IMR-90 (cell line): ENCODE results near the gene RECK.

ENCODE experiments used
- BHLHE40 ChIP-seq: fragments of 150-350 bp; IDR thresholded peaks from 2 replicates; pipeline ENCODE4 v1.6.1; 2016; ENCODE audit warnings: mild to moderate bottlenecking, low read depth, low read length
- CEBPB ChIP-seq: IDR thresholded peaks from 2 replicates; pipeline ENCODE4 v1.6.1; 2012; ENCODE audit warnings: low read depth, low read length, improper control_type of control experiment
- MAZ ChIP-seq: IDR thresholded peaks from 2 replicates; pipeline ENCODE4 v1.6.1; 2012; ENCODE audit warnings: low read depth, mild to moderate bottlenecking, low read length, improper control_type of control experiment, moderate library complexity, borderline replicate concordance
- NFE2L2 ChIP-seq: fragments of 150-350 bp; IDR thresholded peaks from 2 replicates; pipeline ENCODE4 v1.6.1; 2016; ENCODE audit warnings: low read depth, mild to moderate bottlenecking, low read length
- POLR2A ChIP-seq: IDR thresholded peaks from 2 replicates; pipeline ENCODE4 v1.6.1; 2012; ENCODE audit warnings: mild to moderate bottlenecking, low read depth, low read length
- RAD21 ChIP-seq: IDR thresholded peaks from 2 replicates; pipeline ENCODE4 v1.6.1; 2012; ENCODE audit warnings: low read length, improper control_type of control experiment
- RCOR1 ChIP-seq: IDR thresholded peaks from 2 replicates; pipeline ENCODE4 v1.6.1; 2012; ENCODE audit warnings: mild to moderate bottlenecking, low read length, improper control_type of control experiment; ENCODE audit not compliant: insufficient replicate concordance
- RFX5 ChIP-seq: IDR thresholded peaks from 2 replicates; pipeline ENCODE4 v1.8.0; 2012; ENCODE audit warnings: low read depth, mild to moderate bottlenecking, low read length, moderate library complexity
- SMC3 ChIP-seq: fragments of 150-350 bp; IDR thresholded peaks from 2 replicates; pipeline ENCODE4 v1.6.1; 2016; ENCODE audit warnings: low read depth, mild to moderate bottlenecking, antibody characterized with exemption, low read length, moderate library complexity
- TF ChIP-seq, protein P1 (sequence below): conservative IDR thresholded peaks from 2 replicates; pipeline ENCODE4 v1.5.1; 2012; ENCODE audit warnings: mild to moderate bottlenecking, low read depth, low read length, improper control_type of control experiment
- TF ChIP-seq, protein P2 (sequence below): fragments of 150-350 bp; IDR thresholded peaks from 2 replicates; pipeline ENCODE4 v1.6.1; 2017; ENCODE audit warnings: mild to moderate bottlenecking, antibody characterized with exemption, low read length, low read depth
- TF ChIP-seq, protein P3 (sequence below): fragments of 150-350 bp; IDR thresholded peaks from 2 replicates; pipeline ENCODE4 v1.6.1; 2016; ENCODE audit warnings: low read depth, mild to moderate bottlenecking, low read length, moderate library complexity, borderline replicate concordance

DNA sequence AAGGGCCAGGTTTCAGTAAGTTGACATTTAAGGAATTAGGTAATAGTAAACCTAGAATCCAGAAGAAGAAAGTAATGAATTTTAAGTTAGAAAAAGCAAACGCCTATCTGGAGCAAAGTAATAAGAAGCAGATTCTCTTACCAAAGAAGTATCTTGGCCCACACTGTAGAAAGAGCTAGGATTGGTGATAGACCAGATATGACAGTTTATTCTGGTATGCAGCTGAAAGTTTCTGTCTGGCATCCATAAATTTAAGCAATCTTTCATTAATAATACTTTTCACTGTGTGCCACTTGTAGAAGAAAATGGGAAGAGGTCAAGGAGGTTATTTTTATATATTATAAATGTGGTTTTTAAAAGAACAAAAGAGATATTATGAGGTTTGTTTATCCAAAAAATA is 3.0 kb downstream of the RECK start:
- TF ChIP-seq POLR2A (no peak), RAD21 (no peak), MAZ (no peak), NFE2L2 (no peak), CEBPB (peak; percentile 35; the same call in 1 of the 2 replicates), BHLHE40 (no peak), SMC3 (no peak), RCOR1 (no peak), RFX5 (no peak)
- TF ChIP-seq, protein P1, sequence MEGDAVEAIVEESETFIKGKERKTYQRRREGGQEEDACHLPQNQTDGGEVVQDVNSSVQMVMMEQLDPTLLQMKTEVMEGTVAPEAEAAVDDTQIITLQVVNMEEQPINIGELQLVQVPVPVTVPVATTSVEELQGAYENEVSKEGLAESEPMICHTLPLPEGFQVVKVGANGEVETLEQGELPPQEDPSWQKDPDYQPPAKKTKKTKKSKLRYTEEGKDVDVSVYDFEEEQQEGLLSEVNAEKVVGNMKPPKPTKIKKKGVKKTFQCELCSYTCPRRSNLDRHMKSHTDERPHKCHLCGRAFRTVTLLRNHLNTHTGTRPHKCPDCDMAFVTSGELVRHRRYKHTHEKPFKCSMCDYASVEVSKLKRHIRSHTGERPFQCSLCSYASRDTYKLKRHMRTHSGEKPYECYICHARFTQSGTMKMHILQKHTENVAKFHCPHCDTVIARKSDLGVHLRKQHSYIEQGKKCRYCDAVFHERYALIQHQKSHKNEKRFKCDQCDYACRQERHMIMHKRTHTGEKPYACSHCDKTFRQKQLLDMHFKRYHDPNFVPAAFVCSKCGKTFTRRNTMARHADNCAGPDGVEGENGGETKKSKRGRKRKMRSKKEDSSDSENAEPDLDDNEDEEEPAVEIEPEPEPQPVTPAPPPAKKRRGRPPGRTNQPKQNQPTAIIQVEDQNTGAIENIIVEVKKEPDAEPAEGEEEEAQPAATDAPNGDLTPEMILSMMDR, result no peak
- TF ChIP-seq, protein P2, sequence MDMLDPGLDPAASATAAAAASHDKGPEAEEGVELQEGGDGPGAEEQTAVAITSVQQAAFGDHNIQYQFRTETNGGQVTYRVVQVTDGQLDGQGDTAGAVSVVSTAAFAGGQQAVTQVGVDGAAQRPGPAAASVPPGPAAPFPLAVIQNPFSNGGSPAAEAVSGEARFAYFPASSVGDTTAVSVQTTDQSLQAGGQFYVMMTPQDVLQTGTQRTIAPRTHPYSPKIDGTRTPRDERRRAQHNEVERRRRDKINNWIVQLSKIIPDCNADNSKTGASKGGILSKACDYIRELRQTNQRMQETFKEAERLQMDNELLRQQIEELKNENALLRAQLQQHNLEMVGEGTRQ, result no peak
- TF ChIP-seq, protein P3, sequence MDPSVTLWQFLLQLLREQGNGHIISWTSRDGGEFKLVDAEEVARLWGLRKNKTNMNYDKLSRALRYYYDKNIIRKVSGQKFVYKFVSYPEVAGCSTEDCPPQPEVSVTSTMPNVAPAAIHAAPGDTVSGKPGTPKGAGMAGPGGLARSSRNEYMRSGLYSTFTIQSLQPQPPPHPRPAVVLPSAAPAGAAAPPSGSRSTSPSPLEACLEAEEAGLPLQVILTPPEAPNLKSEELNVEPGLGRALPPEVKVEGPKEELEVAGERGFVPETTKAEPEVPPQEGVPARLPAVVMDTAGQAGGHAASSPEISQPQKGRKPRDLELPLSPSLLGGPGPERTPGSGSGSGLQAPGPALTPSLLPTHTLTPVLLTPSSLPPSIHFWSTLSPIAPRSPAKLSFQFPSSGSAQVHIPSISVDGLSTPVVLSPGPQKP, result no peak
